ENCODE measurements around the gene BCOR.

Gene BCOR

DNA sequence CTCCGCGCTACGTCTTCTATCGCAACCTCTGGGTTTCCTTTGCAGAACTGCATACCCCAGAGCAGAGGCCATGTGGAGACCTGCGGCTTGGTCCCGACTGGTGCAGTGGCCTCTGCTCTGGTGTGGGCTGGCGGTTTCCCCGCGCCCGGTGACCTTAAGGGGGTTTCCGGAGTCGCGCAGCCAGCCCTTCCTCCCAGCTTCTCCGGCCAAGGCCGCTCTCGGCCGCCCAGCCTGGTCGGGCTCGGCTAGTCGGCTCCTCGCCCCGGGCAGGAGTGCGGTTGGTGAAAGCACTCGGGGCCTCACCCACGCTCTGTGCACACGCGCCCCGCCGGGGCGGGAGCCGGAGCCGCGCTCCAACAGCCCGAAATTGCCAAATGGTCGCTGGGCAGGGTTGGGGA, 84.9 kb downstream of the BCOR start:
- H3K27ac ChIP-seq: no peak overlapping the region

DNA sequence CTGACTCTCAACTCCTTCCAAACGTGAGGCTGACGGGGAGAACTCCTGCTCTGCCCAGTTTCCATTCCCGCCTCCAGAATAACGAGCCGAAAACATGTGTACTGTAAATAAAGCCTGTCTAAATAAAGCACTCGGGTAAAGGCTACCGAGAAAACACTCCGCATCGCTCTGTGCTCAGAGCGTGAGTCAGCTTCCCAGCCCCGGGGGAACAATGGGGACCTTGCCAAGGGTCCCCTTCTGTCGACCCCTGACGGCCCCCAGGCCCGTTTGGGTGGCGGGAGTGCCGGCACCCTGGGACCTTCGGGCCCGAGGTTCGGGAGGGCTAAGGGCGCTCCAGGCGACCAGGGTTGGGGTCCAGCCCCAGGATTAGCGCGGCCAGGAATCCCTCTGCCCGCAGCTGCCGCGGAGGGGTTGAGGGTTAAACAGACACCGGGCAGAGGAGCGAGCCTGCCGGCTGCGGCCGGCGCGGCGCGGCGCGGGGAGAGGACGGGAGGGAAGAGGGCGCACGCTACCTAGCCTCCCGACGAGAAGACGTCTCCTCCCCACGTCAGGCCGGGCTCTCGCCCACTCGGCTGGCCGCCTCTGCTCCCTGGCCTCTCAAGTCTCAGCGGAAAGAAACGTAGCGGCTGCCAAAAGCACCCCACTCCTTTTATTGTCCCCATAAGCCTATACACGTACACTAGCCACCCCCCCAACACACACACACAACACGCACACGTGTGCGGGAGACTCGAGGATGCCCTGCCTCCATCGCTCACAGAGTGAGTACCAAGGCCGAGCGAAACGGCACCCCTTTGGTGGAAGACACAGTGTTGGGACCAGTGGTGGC, 85.5 kb downstream of the BCOR start:
- Histone ChIP-seq H3K4me1 (ENCODE audit: control insufficient read depth in 1 of 2, insufficient read depth in 1 of 2, low read depth in 1 of 2, low read length in 1 of 2) (peaks cover 31 to 36% of the 10 kb centered on the region in 2 experiments), H3K4me3 (ENCODE audit: low read depth in 1 of 2, low read length in 1 of 2) (peak overlapping the region; percentile 63 to 69), H3K36me3 (no peaks in the 10 kb centered on the region), H3K9me3 (no peaks in the 10 kb centered on the region), H3K27me3 (peaks cover 65% of the 10 kb centered on the region), H3K27ac (no peak overlapping the region)
- TF ChIP-seq, protein P1, sequence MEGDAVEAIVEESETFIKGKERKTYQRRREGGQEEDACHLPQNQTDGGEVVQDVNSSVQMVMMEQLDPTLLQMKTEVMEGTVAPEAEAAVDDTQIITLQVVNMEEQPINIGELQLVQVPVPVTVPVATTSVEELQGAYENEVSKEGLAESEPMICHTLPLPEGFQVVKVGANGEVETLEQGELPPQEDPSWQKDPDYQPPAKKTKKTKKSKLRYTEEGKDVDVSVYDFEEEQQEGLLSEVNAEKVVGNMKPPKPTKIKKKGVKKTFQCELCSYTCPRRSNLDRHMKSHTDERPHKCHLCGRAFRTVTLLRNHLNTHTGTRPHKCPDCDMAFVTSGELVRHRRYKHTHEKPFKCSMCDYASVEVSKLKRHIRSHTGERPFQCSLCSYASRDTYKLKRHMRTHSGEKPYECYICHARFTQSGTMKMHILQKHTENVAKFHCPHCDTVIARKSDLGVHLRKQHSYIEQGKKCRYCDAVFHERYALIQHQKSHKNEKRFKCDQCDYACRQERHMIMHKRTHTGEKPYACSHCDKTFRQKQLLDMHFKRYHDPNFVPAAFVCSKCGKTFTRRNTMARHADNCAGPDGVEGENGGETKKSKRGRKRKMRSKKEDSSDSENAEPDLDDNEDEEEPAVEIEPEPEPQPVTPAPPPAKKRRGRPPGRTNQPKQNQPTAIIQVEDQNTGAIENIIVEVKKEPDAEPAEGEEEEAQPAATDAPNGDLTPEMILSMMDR (IDR thresholded peaks at IDR 0.05): no peak

More for the DNA sequence above, 84.9 kb downstream of the BCOR start:
- no peaks in the 10 kb centered on the region for H3K9me3 ChIP-seq
- peaks cover 58% of the 10 kb centered on the region for H3K27me3 ChIP-seq
- no peaks in the 10 kb centered on the region for H3K36me3 ChIP-seq
- H3K4me1 ChIP-seq (ENCODE audit: control insufficient read depth in 1 of 2, insufficient read depth in 1 of 2, low read depth in 1 of 2, low read length in 1 of 2): peaks cover 28 to 36% of the 10 kb centered on the region in 2 experiments
- TF ChIP-seq, protein P1 (IDR thresholded peaks at IDR 0.05): no peak
- H3K4me3 ChIP-seq (ENCODE audit: low read depth in 1 of 2, low read length in 1 of 2): peak overlapping the region; percentile 63 to 69

DNA sequence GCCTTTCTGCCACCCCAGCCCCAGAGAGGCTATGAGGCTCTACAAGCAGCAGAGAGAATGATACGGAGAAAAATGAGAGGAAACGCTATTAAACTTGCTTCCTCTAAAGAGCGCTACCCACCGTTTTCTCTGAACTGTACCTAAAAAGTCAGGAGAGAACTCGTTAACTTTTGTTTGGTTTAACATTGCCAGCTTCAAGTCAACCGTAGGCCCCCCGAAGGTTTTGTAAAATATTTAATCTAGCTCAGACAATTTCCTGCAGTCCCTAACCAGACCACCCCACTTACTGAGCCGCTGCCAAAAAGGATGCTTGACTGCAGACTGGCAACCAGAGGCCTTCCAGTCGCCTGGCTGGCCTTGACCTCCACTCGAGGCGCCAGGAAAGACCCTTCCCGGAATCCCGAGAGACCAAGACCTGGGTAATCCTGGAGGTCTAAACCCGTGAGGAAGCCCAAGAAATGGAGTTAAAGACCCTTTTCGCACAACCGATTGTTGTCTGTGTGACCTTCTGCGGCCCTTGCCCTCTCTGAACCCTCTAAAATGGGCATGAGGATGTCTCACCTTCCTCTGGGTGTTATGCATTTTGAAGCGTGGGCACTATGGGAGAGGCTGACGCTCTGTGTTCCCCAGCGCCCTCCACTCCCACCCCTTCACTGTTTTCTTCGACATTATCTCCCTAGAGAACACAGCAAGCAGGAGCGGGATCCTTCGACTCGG, 86.3 kb downstream of the BCOR start:
- no peaks in the 10 kb centered on the region for H3K36me3 ChIP-seq
- no peaks in the 10 kb centered on the region for H3K9me3 ChIP-seq
- H3K27me3 ChIP-seq: peaks cover 72% of the 10 kb centered on the region
- TF ChIP-seq, protein P1 (IDR thresholded peaks at IDR 0.05): no peak
- peaks cover 37 to 39% of the 10 kb centered on the region in 2 experiments for H3K4me1 ChIP-seq (ENCODE audit: control insufficient read depth in 1 of 2, insufficient read depth in 1 of 2, low read depth in 1 of 2, low read length in 1 of 2)
- no peak overlapping the region for H3K4me3 ChIP-seq (ENCODE audit: low read depth in 1 of 2, low read length in 1 of 2)
- no peak overlapping the region for H3K27ac ChIP-seq

DNA sequence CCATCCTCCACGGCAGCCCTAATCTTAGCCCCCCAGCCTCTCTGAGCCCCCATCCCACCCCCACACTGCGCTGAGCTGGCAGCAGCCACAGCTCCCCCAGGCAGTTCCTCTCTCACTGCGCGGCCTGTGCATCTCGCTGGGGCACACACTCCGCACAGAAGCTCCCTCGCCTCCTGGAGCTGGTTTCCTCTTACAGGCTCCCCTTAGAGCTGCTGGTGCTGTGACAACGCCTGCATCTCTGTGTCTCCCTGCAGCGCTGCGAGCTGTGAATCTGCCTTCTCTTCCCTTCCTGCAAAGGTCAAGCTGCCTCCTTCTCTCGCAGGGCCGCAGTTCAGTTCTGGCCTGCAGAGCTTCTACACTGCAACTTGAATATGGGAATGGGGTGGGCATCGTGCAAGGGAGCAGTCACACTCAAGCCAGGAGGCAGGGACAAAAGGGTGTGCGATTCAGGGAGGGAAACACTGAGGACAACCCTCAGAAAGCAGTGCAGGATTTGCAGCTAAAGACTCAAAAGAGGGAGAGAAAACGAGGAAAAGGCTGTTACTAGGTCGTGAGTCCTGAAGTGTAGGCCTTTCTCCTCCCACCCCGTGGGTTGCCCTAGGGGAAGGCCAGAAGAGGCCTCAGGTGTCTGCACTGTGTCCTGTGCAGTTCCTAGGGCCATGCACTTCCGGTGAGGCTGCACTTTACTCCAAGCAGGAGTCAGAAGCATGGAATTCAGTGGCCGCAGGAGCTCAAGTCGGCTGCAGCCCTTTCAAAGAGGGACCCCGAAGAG, 87.0 kb downstream of the BCOR start:
- Histone ChIP-seq H3K27ac (no peak overlapping the region), H3K9me3 (no peaks in the 10 kb centered on the region), H3K4me1 (ENCODE audit: control insufficient read depth in 1 of 2, insufficient read depth in 1 of 2, low read depth in 1 of 2, low read length in 1 of 2) (peaks cover 45 to 46% of the 10 kb centered on the region in 2 experiments), H3K27me3 (peaks cover 80% of the 10 kb centered on the region), H3K36me3 (no peaks in the 10 kb centered on the region), H3K4me3 (ENCODE audit: low read depth in 1 of 2, low read length in 1 of 2) (no peak overlapping the region)
- TF ChIP-seq, protein P1 (IDR thresholded peaks at IDR 0.05): no peak

DNA sequence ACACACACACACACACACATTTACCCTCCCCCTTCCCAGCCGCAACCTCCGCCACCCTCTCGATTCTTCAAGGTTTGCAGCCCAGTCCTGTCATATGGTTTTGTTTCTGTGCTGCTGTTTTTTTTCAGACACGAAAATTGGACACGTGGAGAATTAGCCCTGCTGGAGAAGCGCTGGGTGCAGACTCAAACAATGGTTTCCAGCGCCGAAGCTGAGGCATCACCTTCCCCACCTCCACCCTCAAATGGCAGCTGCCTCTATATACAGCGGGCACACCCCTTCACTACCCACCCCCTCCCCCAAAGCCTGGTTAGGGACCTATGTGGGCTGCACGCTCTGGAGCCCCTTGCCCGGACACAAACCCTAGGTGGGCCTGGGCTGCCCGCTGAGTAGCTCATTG, 87.9 kb downstream of the BCOR start:
- Histone ChIP-seq H3K27ac (no peak overlapping the region), H3K27me3 (peaks cover 88% of the 10 kb centered on the region), H3K4me3 (ENCODE audit: low read depth in 1 of 2, low read length in 1 of 2) (peak overlapping the region in 1 of 2 experiments; percentile 37), H3K4me1 (ENCODE audit: control insufficient read depth in 1 of 2, insufficient read depth in 1 of 2, low read depth in 1 of 2, low read length in 1 of 2) (peaks cover 53% of the 10 kb centered on the region in 2 experiments), H3K9me3 (no peaks in the 10 kb centered on the region), H3K36me3 (no peaks in the 10 kb centered on the region)
- TF ChIP-seq, protein P1 (IDR thresholded peaks at IDR 0.05): no peak

Data from neutrophil (primary cell).